Epithelial cell of prostate (primary cell): Measurements from ENCODE around the gene LGALS3.
A peak's percentile ranks its signal among the peaks of the same experiment; 100 is the strongest.

Source experiments
- DNase-seq: peaks from one replicate; pipeline ENCODE4 v3.0.0-alpha.2; 2011; ENCODE audit warnings: low read depth, low spot score
- H3K27ac ChIP-seq: fragments of 450-650 bp; 2 replicates; pipeline ENCODE4 v1.5.1; 2017; ENCODE audit warnings: mild to moderate bottlenecking

Gene LGALS3

DNA sequence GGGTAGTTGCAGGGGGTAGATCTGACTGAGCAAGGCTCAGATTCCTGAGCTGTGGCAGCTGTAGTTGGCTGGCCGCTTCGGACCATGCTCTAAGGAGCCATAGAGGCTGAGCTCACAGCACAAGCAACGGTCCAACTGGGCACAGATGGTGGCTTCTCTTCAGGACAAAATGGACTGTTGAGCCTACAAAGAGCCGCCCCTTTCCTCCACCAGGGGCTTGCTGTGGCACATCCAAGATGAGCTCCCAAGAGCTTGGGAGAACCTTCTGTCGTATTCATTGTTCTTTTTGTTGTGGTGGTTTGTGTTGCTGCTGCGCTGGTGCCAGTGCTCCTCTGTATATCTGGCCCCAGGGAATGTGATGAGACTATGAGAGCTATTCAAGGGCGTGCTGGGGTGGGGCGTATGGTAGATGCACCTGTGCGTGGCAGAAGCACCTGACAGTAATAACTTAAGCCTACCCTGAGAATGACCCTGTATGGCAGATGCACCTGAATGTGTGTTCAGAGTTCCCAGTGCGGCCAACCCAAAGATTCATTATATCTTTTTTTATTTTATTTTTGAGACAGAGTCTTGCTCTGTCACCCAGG lies 17.8 kb upstream of the LGALS3 start:
- H3K27ac ChIP-seq: no peak overlapping the region
- no peak for DNase-seq

DNA sequence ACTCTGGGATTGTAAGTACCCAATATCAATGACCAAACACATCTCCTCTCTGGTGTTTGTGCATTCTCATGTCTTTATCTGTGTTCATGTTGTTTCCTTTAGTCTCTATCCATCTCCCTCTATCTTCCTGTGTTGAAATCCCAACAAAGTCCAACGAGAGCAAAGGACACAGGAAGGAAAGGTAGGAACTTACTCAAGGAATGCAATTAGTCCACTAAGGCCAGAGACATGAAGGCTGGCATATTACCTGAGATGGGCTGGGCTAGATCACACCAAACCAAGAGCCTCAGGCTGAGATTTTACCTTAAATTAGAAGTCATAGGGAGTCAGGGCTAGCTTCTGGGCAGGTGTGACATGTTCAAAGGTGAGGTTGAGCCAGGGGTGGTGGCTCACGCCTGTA lies 14.3 kb upstream of the LGALS3 start:
- DNase-seq: no peak
- no peak overlapping the region for H3K27ac ChIP-seq

DNA sequence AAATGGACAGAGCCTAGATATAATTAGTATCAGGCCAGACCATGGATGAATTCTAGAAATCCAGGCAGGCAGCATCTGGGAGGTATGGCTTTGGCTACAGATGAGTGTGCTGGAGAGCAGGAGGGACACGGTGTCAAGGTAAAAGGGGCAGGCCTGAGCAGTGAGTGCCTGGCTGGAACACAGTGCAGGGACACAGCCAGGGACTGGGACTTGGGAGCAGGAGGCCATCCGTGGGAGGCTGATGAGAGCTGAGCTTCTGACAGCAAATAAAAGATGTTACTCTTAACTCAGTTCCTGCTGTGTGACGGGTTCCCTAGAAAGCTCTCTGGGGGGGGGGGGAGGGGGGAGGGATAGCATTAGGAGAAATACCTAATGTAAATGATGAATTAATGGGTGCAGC lies 13.6 kb upstream of the LGALS3 start:
- no peak overlapping the region for H3K27ac ChIP-seq
- DNase-seq: no peak

DNA sequence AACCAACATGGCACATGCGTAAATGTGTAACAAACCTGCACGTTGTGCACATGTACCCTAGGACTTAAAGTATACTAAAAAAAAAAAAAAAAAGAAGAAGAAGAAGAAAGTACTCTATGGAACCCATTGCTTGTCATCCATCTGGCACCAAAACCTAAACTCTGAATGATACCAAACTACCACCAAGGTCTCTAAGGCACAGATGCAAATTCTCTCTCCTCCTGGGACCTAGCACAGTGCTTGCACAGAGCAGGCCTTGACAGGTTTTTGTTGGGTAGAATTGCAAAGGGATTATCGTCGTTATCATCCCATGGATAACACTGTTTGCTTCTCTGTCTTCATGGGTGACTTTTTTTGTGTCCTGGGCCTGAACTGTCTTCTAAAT lies 13.2 kb upstream of the LGALS3 start:
- DNase-seq: no peak
- no peak overlapping the region for H3K27ac ChIP-seq

DNA sequence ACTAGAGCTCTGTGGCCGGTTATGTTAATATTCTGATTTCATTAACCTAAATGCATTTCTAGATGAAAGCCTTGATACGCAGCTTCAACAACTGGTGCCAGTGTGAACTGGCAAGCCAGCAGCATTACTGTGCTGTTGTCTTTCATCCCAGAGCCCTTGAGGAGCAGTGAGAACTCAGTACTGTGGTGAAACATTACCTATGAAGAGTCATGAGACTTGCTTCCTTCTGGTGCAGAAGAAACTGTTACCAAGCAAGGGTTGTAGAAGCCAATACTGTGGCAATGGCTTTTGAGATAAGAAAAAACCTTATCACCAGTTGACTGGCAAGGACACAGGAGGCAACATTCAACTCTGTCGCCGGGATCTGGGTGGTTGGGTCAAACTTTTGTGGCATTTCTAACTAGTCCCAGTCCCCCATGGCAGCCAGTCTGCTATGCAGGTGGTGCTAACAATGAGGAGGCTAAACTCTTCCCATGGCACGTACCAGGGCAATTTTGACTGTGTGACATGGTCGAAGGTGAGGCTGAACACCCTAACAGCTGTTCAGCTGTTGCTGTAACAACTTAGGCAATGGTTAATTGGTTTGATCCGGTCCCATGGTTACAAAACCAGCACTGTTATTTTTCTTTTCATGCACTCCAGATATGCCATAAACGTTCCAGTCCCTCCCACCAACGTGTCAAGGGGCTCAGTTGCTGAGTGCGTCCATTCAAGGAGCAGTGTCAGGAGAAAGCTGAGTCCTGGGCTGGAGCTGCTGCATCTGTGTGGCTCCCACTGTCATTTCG lies 12.6 kb upstream of the LGALS3 start:
- DNase-seq: no peak
- H3K27ac ChIP-seq: no peak overlapping the region

DNA sequence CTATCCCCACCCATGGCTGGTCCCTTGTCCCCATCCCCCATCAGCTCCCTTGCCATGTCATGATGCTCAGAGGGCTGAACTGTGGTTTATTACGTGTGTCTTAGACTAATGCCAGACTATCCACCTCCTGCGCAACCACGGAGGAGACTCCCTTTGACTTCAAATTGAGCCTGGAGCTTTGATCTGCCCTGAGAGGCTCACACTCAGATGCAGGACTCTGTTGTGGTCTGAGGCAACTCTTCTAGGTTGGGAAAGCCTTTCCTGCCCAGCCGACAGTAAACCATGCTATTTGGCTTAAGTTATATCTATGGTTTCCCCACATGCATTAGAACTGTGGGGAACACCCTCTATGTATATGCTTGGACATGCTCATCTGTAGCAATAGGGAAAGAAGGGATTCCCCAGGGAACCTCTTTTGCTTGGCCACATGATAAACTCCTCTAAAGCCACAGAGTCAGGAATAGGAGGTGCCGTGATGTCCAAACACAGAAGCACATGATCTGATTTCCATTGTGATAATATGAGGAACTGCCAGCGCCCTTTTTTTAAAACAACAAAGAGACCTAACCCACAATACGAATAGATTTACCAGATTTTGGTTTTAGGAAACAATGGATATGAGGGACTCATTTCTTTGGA lies 11.1 kb upstream of the LGALS3 start:
- H3K27ac ChIP-seq: peak overlapping the region; percentile 11
- no peak for DNase-seq

DNA sequence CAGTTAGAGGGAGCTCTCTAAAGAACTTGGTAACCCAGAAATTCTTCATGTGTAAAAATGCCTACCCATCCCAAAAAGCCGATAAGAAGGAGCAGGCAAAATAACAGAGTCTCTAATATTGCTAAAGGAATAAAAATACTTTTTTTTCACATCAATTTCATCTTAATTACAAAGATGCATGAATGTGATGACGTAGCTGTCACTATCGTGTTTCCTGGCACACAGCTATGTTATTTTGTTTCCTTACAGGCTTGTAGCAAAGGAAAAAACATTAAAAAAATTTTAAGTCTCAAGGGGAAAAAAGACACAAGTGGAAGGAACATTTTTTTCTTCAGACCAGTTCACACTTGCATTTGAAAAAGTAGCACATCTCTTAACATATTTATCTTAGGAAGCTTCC lies 10.3 kb upstream of the LGALS3 start:
- no peak for DNase-seq
- no peak overlapping the region for H3K27ac ChIP-seq

DNA sequence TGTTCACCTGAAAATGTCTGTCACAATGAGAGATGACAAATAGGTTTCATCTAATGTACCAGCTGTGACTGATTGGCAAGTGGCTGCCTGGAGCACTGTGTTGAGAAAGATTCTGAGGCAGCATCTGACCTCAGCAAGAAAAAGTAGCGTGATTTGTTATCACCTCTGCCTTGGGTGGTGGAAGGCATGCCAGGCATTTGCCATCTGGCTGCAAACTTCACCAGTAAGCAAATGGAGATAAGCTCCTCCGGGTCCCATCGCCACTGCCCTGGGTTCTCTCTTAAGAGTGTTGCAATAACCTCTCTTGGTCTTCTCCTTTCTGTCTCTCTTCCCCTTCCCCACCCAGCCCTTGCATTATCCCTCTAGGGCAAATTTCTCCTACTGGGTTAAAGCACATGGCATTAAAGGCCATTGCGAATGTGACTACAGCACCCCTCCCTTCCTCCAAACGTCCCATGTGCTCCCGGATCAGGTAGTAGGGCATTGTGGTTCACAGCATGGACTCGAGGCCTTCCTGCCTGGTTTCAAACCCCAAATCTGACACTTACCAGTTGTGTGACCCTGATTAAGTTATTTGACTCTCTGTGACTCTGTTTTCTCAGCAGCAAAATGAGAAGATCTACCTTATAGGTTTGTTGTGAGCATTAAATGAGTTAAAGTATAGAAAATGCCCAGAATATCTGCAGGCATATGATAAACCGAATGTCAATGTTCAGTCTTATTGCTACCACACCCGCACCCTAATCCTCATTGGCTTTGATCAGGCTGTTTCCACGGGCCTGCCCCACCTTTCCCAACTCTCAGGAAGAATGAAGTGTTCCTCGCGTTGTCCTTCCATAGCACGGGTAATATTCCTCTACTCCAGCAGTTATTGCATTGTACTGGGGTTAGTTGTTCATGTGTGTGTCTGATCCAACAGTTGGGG lies 8.2 kb upstream of the LGALS3 start:
- H3K27ac ChIP-seq: no peak overlapping the region
- DNase-seq: no peak

DNA sequence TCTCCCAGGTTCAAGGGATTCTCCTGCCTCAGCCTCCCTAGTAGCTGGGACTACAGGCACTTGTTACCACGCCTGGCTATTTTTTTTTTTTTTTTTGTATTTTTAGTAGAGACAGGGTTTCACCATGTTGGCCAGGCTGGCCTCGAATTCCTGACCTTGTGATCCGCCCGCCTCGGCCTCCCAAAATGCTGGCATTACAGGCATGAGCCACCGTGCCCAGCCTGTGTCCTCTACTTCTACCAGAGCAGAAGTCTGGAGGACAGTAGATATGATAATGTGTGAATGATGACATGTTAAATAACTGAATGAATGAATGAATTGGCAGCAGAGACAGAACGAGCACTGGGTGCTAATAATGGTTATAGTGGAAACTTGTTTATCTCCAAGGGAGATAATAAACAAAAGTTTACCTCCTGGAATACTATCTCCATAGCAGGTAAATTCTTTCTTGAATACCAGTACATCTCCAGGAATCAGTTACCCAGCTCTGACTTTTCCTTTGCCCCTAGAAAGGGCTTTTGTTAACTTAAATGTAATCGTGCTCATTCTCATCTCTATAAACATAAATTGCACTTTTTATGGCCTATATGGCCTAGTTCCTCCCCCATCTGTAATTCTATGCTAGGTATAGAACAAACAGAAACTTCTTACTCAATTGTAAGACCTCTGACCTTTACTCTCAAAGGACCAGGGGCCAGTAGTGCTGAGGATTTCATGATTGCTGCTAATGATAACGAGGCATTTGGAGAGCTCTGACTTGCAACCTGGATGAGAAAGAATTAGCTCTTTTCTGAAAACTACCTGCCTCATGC lies 7.2 kb upstream of the LGALS3 start:
- peak overlapping the region; percentile 8 for H3K27ac ChIP-seq

DNA sequence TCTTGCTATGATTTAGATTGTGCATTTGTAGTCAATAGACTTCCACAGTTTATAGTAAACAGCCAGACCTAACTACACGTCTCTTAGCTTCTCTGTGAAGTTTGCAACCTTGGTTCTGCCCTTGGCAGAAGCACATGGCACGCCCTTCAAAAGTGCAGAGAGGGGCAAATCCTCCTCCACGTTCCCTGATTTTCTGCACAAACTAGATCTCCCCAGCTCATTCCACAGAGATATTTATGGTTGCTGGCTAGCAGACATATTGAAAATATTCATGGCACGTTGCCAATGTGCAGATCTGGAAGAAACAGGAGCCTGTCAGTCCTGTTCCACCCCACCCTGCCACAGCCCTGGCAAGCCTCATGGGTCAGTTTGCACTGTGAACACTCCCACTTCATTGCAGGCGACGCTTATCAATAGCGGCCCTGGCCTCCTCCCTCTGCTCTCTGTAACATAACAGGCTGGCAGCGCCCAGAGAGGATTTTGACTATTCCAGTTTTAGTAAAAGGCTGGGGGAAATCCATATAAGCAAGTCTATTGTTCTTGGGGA lies 6.5 kb upstream of the LGALS3 start:
- no peak for DNase-seq
- H3K27ac ChIP-seq: peak overlapping the region; percentile 8

More for the DNA sequence above, 7.2 kb upstream of the LGALS3 start:
- DNase-seq: no peak

DNA sequence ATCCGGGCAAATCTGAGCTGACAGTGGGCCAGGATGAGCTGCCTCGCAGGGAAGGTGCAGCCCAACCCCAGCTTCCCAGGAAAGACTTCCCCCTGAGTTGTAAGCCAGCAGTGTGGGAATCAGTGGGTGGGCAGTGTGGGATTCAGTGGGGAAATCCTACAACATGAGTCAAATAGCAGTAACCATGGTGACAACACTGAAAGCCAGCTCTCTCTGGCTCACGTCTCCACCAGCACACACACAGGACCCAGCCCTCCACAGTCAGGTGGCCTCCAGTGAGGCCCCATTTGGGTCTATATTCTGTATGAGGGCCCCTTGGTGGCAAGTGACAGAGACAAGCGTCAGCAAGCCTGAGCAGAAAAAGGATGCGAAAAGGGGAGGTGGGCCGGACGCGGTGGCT lies 6.0 kb upstream of the LGALS3 start:
- H3K27ac ChIP-seq: peak overlapping the region; percentile 8
- no peak for DNase-seq

DNA sequence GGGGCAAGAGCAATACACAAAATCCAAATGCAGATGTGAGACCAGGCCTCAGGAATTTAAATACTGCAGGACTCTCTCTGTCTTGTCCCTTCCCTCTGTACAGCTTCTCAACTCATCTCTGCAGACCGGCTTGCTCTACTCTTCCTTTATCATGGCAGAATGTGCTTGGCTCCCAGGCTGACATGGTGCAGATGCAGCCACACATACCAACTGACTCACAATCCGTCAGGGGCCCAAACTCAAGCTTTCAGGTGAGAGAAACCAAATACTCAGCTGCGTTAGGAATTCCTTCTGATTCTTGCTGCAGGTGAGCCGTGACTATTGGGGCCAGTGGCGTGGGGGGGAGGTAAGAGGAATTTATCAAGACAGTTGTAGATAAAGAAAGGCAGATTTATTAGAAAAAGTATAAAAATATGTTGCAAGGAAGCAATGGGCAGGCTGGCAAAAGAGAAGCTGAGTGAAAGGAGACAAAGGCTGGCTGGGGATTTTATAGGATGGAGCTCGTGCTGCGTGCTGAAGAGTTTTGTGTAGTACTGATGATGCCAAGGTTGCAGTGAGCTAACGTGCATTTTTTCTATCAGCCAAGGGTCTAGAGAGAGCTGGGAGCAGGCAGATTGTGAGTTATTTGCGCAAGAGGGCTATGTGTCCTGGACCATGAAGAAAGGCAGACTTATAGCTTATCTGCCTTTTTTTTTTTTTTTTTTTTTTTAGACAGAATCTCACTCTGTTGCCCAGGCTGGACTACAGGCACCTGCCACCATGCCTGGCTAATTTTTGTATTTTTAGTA lies 5.0 kb upstream of the LGALS3 start:
- H3K27ac ChIP-seq: no peak overlapping the region
- DNase-seq: no peak

DNA sequence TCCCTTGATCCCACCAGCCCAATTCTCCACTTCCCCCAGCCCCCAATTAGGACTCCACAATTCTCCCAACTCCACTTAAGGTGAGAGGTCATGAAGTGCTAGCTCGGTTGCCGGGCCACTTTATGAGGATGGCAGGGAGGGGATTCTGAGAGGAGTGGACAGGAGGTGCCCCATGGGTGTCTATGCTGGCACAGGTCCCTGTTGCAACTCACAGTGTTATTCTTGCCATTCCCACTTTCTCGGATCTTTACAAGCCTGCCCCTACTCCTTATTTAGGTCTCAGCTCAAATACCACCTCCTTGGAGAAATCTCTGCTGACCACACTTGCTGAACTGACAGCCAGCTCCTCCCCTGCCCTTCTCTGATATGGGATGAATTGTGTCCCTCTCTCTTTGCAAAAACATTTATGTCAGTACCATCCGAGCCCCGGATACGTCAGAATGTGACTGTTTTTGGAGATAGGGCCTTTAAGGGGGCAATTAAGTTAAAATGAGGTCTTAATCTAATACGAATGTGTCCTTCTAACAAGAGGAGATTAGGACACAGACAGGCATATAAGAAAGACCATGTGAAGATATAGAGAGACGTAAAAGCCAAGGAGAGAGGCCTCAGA lies 4.2 kb upstream of the LGALS3 start:
- peak overlapping the region; percentile 2 for H3K27ac ChIP-seq
- DNase-seq: no peak

DNA sequence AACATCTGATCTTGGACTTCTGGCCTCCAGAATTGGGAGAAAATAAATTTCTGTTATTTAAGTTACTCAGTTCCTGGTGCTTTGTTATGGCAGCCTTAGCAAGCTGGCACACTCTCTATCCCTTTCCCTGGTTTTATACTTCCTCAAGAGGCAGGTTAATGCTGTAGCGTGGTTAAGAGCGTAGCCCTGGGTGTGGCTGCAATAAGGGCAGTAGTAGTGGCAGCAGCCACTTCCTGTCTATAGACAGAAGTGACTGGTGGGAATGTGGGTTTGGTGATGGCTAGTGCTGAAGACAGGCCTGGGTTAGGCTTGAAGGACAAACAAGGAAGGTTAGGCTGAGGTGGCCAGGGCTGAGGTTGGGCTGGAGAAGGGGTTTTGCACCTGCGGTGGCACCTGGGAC lies 3.6 kb upstream of the LGALS3 start:
- DNase-seq: no peak
- peak overlapping the region; percentile 2 for H3K27ac ChIP-seq

DNA sequence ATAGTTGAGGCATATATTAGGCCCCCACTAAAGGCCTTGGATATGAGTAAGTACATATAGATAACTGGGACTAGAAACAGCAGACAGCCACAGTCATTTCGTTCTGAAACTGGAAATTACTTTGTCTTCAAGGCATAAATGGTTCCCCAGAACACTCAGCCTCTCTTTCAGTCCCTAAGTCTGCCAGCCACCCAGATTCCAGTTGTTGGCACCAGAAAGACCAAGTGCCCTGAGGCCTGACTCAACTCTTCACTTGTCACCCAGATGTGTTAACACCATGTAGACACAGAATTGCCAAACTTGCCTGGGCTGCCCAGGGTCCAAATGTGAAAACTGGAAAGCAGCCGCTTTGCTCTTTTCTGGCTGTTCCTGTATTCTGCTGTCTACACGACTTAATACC lies 3.0 kb upstream of the LGALS3 start:
- no peak for DNase-seq
- no peak overlapping the region for H3K27ac ChIP-seq

DNA sequence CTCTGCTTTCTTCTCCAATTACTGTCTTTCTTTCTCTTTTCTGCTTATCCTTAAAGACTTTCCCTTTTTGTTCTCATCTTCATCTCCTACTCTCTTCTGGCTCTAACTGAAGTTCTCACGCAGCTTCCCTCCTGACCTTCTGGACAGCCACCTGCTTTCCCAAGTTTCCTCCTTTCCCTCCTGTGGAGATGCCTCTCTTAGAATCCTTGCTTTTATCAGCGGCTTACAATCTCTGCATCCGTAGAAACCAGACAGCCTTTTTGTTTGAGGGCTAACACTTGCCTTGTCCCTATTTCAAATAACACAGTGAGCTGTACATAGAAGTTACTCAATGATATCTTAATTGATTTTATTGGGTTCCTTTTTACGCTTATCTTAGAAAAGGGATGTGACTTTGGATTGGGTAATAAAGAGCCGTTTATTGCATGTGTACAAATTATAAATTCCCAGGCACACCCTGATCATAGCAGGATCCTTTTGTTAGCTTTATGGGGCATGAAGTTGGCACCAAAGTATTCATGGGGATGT lies 2.1 kb upstream of the LGALS3 start:
- H3K27ac ChIP-seq: peak overlapping the region; percentile 13
- DNase-seq: no peak

DNA sequence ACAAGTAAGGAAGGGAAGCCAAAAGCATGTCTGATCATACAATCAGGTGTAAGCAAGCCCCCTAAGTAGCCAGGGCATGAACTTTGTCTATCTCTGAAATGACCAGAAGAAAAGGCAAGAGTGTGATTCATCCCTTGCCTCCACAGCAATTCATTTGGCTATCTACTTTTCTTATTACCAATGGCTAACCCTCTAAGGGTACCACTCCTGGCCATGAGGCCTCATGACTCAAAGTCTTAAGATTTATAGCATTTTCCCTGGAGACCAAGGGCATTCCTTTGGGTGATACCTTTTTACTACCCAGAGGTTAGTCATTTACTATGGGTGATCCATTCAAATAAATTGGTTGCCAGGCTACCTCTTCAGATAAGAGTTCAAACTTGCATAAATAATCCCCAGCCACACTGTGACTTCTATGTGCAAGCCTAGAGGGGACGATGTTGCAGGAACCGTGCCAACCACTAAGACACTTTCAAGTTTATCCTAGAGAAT lies 1.5 kb upstream of the LGALS3 start:
- peak overlapping the region; percentile 13 for H3K27ac ChIP-seq
- peak; percentile 71 for DNase-seq
